Superior temporal gyrus (tissue), 1 donor: ENCODE data around the gene CDKAL1.

Source experiments
- DNase-seq: peaks from one replicate; pipeline ENCODE4 v3.0.0-alpha.2; 2016; ENCODE audit errors: extremely low spot score

Gene CDKAL1

DNA sequence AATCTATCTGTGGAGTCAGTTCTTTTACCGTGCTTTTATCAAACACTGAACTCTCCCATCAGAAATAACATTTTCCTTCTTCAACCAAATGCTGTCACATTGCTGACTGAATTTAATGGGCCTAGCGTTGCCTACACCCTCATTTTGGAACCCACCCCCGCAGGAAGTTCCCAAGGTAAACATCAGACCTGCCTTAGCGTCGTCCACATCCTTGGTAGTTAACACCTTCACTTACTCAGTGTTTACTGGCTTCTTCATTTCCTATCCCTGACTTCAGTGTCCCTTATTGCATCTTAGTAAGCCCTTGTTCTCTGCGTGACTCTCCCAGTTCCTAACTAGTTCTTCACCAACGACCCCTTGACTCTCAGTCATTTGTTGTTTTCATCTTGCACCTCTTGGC lies 567.9 kb downstream of the CDKAL1 start:
- DNase-seq = no peak

DNA sequence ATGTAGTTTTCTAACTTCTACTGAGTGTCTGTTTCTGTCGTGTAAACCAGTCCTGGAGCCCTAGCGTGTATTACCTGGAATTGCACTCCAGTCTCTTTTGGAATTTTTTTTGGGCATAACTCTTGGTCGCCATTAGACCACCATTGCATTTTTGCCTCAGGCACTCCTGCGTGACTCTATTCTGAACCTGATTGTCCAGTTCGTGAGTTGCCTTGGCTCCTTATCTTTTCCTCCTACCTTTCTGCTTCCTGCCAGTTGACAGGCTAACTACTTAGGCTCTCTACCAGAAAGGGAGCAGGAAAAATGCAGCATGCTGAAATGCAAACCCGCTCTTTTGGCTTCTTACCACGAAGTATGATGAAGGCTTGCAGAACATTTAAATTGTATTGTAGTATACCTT lies 568.4 kb downstream of the CDKAL1 start:
- no peak for DNase-seq

DNA sequence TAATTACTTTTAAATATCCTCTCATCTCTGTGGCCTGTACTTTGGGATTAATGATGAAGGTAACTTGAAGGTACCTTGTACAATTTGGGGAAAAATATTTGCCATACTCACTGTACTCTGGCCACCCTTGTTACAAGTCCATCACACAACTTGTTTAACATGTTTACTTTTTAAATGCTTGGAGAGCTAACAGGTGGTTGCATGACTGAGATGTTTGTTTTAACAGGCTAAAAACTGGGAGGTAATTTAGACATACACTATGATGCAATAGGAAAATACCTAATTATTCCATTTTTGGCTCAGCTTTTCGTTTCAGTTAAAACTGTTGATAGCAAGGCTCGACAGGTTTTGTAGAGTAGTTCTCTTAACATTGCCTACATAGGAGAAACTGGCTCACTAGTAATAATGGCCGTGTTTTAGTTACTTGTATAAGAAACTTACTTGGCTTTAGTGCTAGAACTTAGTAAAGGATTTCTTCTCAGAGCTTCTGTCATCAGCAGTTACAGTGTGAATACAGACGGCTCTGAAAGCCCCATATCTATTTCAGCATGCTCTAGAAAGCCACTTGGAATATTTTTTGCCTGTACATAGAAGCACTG lies 569.5 kb downstream of the CDKAL1 start:
- no peak for DNase-seq

DNA sequence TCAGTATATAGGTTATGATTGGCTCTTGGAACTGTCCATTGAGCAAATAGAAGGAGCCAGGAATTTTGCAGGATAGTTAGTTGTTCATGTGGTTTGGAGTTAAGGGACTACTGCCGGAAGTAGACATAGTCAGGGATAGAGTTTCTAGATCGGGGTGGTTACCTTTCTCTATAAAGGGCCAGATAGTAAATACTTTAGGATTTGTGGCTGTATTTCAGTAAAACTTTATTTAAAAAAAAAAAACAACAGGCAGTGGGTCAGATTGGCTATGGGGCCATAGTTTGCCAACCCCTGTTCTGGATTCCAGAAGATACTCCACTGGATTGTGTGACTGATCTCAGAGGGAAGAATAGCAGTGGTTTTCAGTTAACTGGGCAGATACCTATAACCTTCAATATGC lies 570.0 kb downstream of the CDKAL1 start:
- no peak for DNase-seq

DNA sequence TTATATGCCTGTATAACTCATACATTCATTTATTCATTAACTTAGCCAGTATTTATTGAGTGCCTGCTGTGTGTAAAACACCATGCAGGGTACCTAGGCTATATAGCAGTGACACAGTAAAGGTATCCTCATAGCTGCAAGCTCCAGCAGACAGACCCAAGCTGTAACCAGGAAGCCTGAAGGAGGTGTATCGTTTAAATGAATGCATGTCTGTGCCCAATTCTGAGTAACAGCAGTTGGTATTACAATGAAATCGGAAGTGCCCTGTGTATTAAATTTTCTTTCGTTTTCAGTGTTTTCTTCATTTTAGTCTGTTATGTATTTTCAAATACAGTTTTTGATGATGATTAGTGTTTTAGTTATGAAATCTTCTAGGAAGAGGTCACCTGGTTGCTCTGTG lies 573.5 kb downstream of the CDKAL1 start:
- DNase-seq = no peak

DNA sequence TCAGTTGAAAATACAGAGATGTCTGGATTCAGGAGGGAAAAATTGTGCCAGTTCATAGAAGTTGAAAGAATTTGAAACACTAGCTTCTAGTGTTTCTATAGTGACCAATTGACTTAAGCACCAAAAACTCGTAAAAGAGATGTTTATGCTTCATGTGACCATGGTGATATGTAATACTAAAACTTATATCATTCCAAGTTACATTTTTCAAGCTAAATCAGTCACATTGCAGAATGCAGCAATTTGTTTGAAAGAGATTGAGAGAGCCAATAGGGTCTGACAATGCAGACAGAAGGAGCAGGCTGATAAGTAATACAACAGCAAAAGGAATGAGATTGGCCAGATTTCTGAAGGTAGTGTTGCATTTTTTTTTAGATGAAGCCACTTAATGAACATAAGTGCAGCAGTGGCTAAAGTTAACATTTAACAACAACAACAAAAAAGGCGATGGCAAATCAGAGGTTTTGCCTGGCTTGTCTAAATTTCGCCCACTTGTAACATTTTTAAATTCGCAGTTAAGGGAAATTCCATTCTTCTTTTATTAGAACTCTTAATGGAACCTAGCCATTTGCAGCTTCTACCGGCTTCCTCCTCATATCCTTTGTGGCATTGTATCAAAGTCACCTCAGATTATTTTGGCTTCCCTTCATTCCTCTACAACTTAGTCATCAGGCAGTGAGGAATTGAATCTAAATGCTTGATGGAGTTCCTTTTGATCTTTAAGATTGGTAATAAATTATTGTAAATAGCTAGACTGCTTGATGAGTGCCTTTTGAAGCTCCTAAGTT lies 575.3 kb downstream of the CDKAL1 start:
- DNase-seq = no peak

DNA sequence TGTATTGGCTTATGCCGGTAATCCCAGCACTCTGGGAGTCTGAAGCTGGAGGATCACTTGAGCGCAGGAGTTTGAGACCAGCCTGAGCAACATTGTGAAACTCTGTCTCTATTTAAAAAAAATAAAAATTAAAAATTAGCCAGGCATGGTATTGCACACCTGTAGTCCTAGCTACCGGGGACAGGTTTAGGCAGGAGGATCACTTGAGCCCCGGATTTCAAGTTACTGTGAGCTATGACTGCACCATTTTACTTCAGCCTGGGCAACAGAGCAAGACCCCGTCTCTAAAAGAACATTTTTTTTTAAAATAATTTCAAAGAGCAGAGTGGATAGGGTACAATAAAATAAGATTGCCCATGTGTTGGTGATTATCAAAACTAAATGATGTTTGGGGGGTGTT lies 576.4 kb downstream of the CDKAL1 start:
- DNase-seq = no peak

DNA sequence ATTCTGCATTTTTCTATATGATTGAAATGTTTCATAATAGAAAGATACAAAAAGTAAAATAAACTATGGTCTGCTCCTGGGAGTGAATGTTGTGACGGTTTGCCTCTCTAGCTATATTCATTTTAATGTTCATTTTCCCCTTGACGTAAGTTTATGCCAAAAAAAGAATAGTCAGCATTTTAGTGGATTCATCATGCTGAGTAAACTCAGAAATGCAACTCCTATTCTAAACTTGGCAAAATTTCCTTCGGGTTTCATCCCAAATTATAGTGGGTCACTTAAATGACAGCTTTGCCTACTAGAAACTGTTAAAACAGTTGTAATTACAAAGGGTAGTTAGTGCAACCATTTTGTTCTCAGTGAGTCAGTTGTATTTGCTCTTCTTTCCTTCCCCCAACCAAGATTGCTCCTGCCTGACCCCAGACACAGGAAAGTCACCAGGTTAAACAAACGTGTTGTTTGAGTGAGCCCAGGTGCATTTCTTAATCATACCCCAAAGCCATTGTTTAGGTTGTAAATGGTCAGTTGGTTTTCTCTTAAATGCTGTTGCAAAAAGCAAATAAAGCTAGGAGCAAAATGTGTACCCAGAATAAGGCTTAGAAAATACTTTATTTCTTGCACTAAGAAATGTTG lies 577.0 kb downstream of the CDKAL1 start:
- no peak for DNase-seq

DNA sequence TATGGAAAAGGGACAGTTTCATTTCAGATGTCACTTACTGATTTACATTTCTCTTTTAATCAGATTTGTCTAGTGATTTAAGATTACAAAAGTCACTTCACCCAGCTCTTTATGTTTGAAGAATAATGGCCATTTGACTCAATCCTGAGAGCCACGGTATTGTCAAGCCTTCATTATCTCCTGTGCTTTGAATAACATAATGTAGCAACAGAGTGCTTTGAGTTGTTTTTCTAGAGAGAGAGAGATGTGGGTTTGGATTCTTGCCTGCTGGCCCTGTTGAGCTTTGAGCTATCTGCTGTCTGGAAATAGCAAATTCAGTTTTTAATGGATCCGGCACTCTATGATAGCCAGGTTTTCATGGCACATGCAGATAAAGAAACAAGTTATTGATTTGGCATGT lies 580.9 kb downstream of the CDKAL1 start:
- DNase-seq = no peak

DNA sequence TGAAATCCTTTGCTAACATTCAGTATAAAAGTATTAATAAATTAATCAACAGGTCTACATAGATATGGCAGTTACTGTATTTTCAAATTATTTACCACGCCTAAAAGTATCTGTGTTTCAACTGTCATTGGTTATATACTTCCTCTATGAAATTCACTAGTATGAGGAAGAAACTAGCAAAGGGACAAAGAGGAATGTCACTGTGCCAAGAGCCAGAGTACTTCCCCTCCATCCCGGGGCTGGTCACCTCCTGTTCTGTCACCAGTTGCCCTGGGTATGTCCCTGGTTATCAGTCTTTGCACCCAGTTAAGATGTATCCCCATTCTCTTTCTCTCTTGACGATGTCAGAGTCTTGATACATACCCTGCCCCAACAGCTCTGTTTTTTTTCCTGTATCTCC lies 582.5 kb downstream of the CDKAL1 start:
- DNase-seq = no peak

DNA sequence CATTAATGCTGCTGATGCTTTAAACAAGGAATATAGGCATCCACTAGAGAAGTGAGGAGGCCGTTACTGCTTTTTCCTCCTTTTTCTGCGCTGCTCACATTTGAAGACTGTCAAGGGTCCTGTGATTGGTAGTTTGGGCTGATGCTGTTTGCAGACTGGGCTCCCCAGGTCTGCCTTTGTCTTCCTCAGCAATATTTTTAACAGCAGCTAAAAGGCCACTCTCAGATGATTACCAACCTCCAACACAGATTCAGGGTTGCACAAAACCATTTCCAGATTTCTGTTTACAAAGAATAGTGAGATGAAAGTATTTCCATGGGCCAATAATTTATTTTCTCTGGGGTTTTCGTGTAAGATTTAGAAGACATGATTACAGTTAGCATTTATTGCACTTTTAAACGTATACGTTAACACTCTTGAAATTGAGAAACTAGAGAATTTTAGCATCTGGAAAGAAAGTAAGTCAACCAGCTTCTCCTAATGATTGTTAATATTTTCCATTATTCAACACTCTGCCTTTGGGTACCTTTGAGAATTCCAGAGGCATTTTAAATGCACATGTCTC lies 584.0 kb downstream of the CDKAL1 start:
- no peak for DNase-seq

DNA sequence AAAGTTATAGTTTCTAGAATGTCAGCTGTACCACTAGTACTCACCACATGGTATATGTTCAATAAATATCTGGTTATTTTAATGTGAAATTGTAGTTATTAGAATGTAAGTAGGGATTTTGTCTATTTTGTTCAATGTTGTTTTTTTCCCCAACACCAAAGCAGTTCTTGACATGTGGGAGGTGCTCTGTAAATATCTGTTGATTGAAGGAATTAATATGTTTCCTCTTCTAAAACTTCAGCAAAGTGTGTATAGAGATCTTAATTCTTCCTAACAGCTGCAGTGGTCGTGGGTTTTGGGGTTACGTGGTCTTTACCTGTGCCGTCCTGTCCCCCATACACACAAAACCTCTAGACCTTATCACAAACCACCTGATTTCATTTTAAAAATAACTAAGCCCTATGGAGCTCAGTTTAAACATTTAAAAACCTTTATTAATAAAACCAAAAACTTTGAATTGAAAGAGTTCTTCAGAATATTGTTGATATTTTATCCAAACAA lies 587.4 kb downstream of the CDKAL1 start:
- DNase-seq = no peak

DNA sequence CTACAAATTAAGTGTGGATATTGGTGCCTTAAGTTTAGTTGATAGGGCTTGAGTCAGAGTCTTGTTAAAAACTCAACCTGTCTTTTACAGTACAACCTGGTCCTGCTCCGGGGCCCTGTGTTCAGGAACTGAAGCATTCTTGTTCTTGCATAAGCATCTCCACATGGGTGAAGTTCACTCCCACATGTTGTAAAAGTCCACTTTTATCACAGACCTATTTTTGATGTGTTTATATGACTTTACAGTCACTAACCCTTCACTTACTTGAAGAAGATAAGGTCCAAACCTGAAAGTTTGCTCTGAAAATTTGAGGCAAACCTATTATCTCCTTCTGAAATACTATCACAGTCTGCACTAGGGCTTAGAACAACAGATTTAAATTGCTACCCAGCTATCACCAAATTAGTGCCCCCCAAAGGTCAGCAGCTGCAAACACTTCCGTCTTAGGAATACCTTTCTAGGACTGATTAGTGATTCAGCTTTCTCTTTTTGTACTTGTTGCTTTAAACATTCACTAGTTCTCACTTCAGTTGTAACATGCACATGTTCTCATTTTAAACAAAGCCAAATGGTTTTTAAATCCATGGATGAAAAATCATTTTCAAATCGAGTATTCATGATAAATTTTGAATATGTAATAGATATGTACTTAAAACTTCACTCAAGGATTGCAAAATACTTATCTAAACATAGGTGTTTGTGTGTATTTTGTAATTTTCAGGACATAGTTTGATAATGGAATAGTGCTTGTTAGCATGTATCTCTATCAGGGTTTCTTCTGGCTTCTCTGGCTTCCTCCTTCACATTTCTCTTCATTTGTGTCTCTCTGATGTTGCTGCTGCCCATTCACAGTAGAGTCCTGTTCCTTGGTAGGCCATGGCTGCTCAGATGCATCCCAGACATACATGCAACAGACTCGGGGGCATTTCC lies 589.5 kb downstream of the CDKAL1 start:
- DNase-seq = no peak

DNA sequence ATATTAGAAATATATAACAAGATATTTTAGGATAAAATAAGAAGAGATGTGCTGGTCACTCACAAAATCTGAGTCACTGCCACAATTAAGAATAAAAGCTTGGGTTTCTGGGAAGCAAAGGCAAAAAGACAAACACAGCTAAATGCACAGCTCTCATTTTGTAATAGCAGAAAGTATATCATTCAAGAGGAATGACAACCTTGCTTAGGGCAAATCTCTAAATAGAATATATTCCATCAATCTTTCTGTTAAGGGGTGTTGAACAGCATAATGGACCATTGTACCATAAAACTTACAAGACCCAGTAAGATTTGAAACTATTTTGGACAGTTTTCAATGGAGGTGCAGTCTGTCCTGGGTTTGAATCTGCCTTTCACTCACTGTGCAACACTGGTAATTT lies 594.3 kb downstream of the CDKAL1 start:
- DNase-seq = no peak

DNA sequence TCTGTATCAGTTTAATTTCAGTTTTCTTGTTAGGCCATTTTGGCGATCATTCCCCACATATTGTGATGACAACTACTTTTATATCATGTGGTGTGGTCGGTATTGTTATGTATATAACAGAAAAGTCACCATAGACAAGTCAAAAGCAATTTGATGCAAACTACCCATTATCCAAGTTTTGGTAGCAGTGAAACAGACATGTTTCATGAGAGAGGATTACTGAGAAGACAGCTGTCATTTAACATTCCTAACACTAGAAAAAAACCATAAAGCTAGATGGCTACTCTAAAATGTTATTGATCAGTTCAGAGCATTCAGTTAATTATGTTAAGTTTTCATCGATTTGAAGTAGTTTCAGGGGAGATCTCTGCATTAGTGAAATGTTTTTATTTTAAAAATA lies 597.1 kb downstream of the CDKAL1 start:
- no peak for DNase-seq

DNA sequence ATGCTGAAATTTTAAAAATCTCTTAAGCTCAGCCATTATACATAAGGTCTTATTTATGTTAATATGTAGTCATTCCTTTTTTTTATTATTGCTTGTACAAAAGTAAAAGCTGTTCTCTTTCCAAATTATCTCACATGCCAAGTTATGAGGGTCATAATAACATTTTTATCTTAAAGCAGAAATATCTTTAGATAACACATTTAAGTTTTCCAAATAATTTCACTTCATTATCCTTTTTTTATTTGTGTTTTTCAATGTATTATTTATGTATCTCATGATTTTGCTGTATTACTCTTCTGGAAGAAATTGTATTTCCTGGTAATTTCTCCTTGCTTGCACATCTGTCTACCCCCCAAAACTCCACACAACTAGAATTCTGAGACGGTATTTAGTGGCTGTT lies 598.2 kb downstream of the CDKAL1 start:
- DNase-seq = no peak

DNA sequence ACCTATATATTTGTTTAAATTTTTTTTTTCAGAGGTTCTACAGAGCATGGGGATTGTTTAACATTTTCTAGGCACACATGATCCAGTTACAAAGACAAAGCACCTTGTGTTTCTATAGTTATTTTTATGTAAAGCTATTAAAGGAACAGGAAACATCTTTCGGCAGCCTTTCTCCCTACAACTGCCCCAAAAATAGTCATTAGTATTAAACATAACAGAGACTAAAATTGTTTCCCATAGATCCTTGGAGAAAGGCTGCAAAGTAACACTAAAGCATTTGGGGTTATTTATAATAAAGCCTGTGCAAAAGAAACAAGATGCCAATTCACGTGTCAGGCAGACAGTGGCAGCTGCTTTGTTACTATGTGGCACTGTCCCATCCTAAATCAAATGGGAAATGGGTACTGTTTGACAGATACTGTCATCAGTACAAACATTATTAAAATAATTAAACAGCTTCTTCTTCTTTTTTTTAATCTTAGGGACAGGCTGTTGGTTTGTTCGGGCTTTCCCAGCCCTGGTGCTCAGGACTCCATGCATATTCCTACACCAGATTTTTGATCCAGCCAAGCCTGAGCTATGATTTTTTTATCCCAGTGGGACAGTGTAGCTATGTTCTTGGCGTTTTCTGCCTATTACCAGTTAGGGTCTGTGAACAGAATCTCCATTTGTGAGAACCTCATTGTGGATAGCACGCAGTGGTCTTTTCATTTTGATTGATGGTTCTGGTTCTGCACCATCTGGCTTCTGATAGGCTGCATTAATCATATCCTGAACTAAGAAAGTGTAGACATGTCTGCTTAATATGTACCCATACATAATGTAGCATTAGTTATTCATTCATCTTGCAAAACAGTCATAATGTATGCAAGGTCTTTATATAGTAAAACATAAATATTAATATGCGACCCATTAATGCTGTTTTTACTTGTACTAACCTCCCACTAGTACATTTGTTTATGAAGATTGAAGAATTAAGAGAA lies 598.9 kb downstream of the CDKAL1 start:
- DNase-seq = no peak

DNA sequence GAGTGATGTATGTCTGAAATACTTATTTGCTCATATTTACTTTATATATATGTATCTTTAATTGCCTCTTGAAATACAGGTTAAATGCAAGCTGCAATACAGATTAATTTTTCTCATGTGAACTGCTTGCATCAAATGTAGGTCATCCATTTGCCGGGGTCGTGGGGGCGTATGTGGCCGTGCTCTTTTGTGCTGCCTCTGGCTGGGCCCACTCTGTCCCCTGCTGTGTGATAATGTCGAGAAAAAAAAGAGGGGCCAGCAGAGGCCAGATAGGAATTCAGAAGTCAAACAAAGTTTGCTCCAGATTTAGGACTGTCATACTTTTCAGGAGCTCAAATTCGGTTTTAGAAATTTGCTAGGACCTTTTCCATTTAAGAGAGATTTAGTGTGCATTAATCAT lies 599.6 kb downstream of the CDKAL1 start:
- no peak for DNase-seq

DNA sequence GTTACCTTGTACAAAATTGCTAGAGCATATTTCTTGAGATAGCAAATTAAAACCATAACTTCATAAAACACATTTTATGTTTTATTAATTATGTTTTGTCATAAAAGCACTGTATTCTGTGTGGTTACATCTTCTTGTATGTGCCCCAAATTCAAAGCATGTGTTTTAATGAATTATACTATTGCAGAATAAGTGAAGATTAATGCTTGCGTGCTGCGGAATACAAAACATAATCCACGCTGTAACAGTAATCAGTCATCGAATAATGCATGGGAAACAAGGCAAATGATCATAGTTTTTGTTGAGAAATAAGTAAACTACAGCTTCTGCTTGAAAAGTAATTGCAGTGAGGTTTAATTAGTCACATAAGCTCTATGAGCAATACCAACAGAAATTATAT lies 600.1 kb downstream of the CDKAL1 start:
- DNase-seq = no peak

DNA sequence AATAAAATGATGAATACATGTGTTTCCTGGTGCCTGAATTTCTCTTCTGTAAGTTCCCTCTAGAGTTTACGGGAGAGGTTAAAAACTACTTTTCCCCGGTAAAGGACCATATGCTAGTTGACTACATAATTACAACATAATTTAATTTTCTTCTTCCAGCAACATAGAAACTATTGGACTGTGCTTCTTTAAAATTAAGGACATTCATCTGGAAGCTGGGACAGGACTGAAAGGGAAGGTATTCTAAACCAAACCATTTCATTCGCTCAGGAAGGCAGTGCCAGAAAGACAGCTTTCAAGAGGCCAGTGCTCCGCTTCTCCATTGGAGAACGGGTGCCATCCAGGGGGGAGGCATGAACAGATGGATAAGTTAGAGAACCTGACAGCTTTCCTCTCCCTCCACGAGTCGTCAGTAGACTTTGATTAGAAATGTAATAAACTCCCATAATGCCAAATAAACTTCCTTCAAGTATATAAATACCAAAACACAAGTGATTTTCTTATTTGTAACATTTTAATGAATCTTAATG lies 601.3 kb downstream of the CDKAL1 start:
- no peak for DNase-seq
